ENCODE results near the gene NPLOC4. TPM values are rescaled to one million over a fixed set of nuclear protein-coding genes. Genes with fewer than 3 reads are reported as not detected.

The NPLOC4 gene
- total RNA-seq, 2 donors from 2014 or later = 69.3 to 70.4 TPM

DNA sequence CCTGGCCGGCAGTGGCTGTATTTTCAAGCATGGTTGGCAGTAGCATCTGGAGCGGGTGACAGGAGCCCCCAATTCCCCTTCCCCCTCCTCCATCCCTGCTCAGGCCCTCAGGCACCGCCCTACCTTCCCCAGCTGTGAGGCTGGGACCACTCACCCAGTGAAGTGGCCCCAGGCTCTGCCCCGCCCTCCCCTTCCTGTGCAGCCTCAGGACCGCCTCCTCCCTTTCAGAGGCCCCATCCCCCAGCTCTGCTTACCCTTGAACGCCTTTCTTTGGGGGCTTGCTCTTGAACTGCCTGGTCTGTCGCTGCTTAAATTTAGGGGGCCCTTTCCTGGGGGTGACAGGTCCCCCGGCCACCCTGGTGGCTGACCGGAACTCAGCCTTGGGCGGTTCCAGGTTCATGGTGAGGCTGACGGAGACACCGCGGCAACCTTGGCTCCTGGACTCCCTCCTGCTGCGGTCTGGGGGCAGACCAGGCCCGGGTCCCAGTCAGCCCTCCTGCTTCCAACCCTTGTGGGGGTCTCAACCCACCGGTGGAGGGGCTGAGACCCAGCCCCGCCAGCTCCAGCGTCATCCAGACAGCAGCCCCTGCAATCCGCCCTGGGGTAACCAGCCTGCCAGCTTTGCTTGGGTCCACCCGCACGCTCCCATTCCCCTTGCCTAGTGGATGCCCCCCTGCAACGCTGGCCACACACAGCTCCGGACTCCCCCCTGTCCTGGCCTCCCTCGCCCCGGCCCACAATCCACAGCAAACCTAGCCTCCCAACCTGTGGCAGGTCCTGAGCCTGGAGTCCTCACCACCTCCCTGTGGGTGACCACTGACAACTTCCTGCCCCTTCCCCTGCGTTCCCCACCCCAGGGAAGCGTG lies 16.2 kb upstream of the NPLOC4 start:
- H3K36me3 ChIP-seq = no peaks in the 10 kb centered on the region
- peaks cover 4 to 8% of the 10 kb centered on the region in 2 donors for H3K27me3 ChIP-seq
- no peak overlapping the region for H3K4me3 ChIP-seq
- H3K9me3 ChIP-seq = peaks cover 0 to 6% of the 10 kb centered on the region in 2 donors
- no peak overlapping the region for H3K27ac ChIP-seq
- H3K4me1 ChIP-seq = no peaks in the 10 kb centered on the region
- DNase-seq (ENCODE audit: low spot score) = no peak
- TF ChIP-seq, protein P1, sequence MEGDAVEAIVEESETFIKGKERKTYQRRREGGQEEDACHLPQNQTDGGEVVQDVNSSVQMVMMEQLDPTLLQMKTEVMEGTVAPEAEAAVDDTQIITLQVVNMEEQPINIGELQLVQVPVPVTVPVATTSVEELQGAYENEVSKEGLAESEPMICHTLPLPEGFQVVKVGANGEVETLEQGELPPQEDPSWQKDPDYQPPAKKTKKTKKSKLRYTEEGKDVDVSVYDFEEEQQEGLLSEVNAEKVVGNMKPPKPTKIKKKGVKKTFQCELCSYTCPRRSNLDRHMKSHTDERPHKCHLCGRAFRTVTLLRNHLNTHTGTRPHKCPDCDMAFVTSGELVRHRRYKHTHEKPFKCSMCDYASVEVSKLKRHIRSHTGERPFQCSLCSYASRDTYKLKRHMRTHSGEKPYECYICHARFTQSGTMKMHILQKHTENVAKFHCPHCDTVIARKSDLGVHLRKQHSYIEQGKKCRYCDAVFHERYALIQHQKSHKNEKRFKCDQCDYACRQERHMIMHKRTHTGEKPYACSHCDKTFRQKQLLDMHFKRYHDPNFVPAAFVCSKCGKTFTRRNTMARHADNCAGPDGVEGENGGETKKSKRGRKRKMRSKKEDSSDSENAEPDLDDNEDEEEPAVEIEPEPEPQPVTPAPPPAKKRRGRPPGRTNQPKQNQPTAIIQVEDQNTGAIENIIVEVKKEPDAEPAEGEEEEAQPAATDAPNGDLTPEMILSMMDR (IDR thresholded peaks at IDR 0.05) = no peak

DNA sequence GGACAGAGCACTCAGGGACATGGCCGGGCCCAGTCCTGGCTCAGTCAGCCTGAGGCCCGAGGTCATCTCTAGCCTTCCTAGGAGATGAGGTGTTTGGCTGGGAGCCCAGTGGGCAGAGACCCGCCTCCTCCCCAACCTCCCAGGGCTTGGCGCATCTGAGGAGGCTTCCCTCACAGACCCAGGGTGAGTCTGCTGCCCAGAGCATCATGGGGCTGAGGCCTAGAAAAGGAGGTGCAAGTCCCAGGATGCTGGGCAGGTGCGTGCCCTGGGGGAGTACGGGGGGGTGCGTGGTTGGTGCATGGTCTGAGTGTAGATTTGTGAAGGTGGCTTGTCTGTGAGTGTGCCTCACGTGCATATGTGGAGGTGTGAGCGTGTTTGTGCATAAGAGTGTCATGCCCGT lies 14.8 kb upstream of the NPLOC4 start:
- DNase-seq (ENCODE audit: low spot score) = no peak
- H3K4me1 ChIP-seq = no peaks in the 10 kb centered on the region
- H3K27me3 ChIP-seq = peaks cover 4 to 9% of the 10 kb centered on the region in 2 donors
- no peaks in the 10 kb centered on the region for H3K36me3 ChIP-seq
- H3K4me3 ChIP-seq = no peak overlapping the region
- no peak overlapping the region for H3K27ac ChIP-seq
- TF ChIP-seq, protein P1 (IDR thresholded peaks at IDR 0.05) = no peak
- H3K9me3 ChIP-seq = peaks cover 0 to 6% of the 10 kb centered on the region in 2 donors

DNA sequence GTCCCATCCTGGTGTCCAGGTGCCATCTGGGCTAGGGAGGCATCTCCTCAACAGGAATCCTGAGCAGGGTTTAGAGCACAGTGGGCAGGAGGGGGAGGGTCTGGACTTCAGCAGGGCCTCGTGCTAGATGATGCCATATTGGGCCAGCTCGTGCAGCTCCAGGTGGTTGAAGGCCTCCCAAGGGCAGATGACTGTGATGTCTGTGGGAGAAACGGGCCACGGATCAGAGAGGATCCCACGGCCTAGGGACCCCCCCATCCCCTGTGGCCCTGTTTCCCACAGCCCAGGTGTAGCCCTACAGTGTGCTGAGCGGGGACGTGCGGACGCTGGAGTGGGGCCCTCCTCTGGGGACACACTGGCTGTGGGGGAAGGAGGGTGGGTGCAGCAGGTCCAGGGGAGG lies 14.0 kb upstream of the NPLOC4 start:
- Histone ChIP-seq H3K27me3 (peaks cover 4 to 9% of the 10 kb centered on the region in 2 donors), H3K36me3 (no peaks in the 10 kb centered on the region), H3K4me3 (no peak overlapping the region), H3K4me1 (no peaks in the 10 kb centered on the region), H3K27ac (no peak overlapping the region), H3K9me3 (peaks cover 0 to 6% of the 10 kb centered on the region in 2 donors)
- DNase-seq (ENCODE audit: low spot score) = no peak
- TF ChIP-seq, protein P1 (IDR thresholded peaks at IDR 0.05) = no peak

DNA sequence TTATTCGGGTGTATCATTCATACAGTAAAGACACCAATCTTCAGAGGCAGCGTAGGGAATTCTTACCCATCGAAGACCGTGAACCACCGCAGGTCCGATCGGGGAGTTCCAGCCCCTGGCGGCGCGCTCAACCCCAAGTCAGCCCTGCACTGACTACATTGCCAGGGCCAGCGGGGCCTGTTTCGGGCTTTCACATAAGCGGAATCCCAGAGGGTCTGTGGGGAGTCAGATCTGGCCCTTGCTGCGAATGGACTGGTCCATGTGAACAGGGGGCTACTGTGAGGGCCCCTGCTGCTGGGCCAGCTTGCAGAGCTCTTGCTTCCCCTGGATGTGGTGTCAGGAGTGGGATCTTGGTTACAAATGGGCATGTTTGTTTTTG lies 11.8 kb upstream of the NPLOC4 start:
- no peak overlapping the region for H3K4me3 ChIP-seq
- H3K27me3 ChIP-seq = peaks cover 4 to 9% of the 10 kb centered on the region in 2 donors
- H3K27ac ChIP-seq = no peak overlapping the region
- no peak for DNase-seq (ENCODE audit: low spot score)
- H3K36me3 ChIP-seq = no peaks in the 10 kb centered on the region
- TF ChIP-seq, protein P1 (IDR thresholded peaks at IDR 0.05) = no peak
- no peaks in the 10 kb centered on the region for H3K4me1 ChIP-seq
- peaks cover 0 to 6% of the 10 kb centered on the region in 2 donors for H3K9me3 ChIP-seq

DNA sequence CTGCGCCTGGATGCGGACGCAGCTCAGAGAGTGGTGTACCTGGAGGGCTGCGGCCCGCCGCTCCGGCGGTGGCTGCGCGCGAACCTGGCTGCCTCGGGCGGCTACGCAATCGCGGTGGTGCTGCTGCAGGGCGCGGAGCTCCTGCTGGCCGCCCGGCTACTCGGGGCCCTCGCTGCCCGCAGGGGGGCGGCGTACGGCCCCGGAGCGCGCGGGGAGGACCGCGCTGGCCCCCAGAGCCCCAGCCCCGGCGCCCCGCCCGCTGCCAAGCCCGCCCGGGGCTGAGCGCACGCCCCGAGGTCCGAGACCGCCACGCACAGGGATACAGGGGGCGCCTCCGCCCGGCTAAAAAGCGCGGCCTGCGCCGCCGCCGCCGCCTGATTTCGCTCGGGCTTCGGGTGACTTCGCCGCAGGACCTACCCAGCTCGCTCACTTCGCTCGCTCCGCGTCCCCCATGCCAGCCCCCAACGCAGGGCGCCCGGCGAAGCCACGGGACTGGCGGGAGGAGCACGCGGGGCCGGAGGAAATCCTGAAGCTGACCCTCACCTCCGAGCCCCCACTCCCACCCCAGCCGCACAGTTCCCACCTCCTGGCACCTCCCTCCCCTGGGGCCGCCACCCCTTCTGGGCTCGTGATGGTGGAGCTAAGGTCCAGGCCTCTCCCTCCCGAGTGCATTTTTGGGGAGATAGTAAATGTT lies 11.2 kb upstream of the NPLOC4 start:
- Histone ChIP-seq H3K36me3 (no peaks in the 10 kb centered on the region), H3K27me3 (peaks cover 4 to 9% of the 10 kb centered on the region in 2 donors), H3K4me1 (no peaks in the 10 kb centered on the region), H3K4me3 (no peak overlapping the region), H3K9me3 (peaks cover 0 to 6% of the 10 kb centered on the region in 2 donors), H3K27ac (no peak overlapping the region)
- TF ChIP-seq, protein P1 (IDR thresholded peaks at IDR 0.05) = no peak
- no peak for DNase-seq (ENCODE audit: low spot score)

Measured in right atrium auricular region (tissue), 2 donors.